ENCODE data around the gene AUNIP. TPM values are rescaled to one million over a fixed set of nuclear protein-coding genes. Genes with fewer than 3 reads are reported as not detected.

Gene AUNIP
- polyA plus RNA-seq, 6 donors from 2014 or later = 0.15 TPM; not detected in 5

DNA sequence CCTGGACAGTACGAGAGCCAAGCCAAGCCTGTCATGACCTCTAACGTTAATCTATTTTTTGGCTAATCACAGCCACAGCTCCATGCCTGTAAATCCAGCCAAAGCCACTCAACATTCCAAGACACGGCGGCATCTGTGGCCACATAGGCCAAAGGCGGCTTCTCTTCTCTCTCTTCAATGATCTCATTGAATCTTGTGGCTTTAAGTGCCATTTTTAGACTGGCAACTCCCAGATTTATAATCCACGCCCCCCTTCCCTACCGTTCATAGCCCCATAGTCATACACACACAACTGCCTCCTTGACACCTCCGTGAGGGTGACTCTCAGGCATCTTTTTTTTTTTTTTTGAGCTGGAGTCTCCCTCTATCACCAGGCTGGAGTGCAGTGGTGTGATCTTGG is 64.9 kb downstream of the AUNIP start:
- Mint-ChIP-seq H3K36me3 (no peaks in the 10 kb centered on the region), H3K27me3 (no peaks in the 10 kb centered on the region), H3K4me3 (no peak overlapping the region), H3K9me3 (no peaks in the 10 kb centered on the region), H3K4me1 (peaks cover 15 to 24% (median 17%) of the 10 kb centered on the region in 3 donors), H3K27ac (no peak overlapping the region)
- DNase-seq (no peak), ATAC-seq (ENCODE audit: low read depth in 2 of 2) (no peak)

DNA sequence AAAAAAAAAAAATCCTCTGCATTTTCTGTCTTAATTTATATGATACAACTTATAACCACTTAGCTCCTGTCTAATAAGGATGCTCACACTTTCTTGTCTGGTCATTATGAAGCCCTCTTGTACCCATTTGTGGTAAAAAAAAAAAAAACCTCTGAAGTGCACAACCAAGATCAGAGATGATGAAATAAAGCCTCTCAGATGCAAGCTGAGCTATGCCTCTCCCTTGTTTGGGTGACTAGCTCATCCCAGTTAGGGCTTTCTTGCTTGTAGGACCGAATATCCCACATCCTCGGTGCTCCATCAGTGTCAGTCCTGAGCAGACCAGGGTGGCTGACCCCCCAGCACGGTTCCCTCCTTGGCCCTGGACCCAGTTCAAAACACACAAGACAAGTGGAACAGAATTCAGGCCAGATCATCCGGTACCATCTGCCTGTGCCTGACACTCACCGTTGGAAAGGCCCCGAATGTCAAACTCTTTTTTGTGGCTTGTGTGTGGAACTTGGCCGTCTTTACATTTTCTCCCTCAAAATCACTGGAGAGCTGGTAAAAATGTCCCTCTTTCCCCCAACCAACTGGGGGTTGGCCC is 65.6 kb downstream of the AUNIP start:
- no peaks in the 10 kb centered on the region for H3K27me3 Mint-ChIP-seq
- no peaks in the 10 kb centered on the region for H3K9me3 Mint-ChIP-seq
- ATAC-seq (ENCODE audit: low read depth in 2 of 2) = no peak

DNA sequence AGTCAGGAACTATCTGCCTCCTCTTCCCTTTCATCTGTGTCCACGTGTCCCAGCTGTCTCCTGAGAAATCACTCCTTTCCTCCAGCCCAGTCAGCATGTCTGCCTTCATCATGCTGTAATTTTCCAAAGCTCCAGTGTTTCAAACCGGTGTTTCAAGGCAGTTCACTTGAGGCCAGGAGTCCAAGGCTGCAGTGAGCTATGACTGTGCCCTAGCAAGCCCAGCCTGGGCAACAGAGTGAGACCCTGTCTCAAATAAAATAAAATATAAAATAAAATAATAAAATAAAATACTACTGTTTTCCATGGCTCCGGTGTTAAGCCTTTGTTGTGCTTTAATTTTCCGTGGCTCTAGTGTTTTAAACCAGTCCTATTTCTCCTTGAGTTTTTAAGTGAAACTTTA is 67.1 kb downstream of the AUNIP start:
- H3K4me3 Mint-ChIP-seq = no peak overlapping the region

More for the DNA sequence above, 65.6 kb downstream of the AUNIP start:
- Mint-ChIP-seq H3K4me1 (peaks cover 14 to 20% (median 17%) of the 10 kb centered on the region in 3 donors), H3K36me3 (no peaks in the 10 kb centered on the region), H3K4me3 (no peak overlapping the region), H3K27ac (no peak overlapping the region)
- DNase-seq = no peak

DNA sequence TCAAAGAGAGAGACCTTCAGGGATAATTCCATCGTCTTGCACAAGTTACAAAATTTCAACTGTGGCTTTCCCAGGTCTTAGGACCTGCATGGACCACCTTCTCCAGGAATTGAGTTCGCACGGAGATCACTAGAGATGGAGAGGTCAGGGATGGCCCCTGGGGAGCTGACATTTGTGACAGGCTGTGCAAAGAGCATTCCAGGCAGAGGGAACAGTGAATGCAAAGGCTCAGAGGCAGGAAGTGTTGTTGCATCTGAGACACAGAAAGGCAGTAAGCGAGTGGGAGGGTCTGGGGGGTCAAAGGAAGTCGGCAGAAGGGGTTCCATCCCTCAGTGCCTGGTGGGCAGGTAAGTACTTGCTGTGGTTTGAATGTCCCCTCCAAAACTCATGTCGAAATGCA is 68.8 kb downstream of the AUNIP start:
- Mint-ChIP-seq H3K4me3 (no peak overlapping the region), H3K9me3 (no peaks in the 10 kb centered on the region), H3K27ac (no peak overlapping the region), H3K4me1 (no peaks in the 10 kb centered on the region), H3K27me3 (no peaks in the 10 kb centered on the region), H3K36me3 (no peaks in the 10 kb centered on the region)
- ATAC-seq (ENCODE audit: low read depth in 2 of 2) (no peak), DNase-seq (no peak)

More for the DNA sequence above, 67.1 kb downstream of the AUNIP start:
- peaks cover 8 to 10% (median 8%) of the 10 kb centered on the region in 3 donors for H3K4me1 Mint-ChIP-seq
- no peaks in the 10 kb centered on the region for H3K36me3 Mint-ChIP-seq
- no peak for ATAC-seq (ENCODE audit: low read depth in 2 of 2)
- H3K27me3 Mint-ChIP-seq = no peaks in the 10 kb centered on the region
- H3K27ac Mint-ChIP-seq = no peak overlapping the region
- DNase-seq = no peak
- no peaks in the 10 kb centered on the region for H3K9me3 Mint-ChIP-seq

DNA sequence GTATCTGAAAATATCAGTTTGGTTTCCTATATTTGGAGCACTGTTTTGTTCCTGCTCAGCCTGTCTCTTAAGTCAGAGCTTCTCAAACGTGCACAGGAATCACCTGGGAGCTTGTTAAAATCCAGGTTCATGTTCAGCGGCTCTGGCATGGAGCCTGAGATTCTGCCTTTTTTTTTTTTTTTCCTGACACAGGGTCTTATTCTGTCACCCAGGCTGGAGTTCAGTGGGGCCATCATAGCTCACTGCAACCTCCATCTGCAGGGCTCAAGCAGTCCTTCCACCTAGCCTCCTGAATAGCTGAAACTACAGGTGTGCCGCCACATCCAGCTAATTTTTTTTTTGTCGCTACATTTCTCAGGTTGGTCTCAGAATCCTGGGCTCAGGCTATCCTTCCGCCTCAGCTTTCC is 71.5 kb downstream of the AUNIP start:
- H3K27ac Mint-ChIP-seq = no peak overlapping the region
- H3K27me3 Mint-ChIP-seq = peaks cover 0 to 5% (median 0%) of the 10 kb centered on the region in 3 donors
- no peaks in the 10 kb centered on the region for H3K4me1 Mint-ChIP-seq
- no peaks in the 10 kb centered on the region for H3K9me3 Mint-ChIP-seq
- no peaks in the 10 kb centered on the region for H3K36me3 Mint-ChIP-seq
- H3K4me3 Mint-ChIP-seq = no peak overlapping the region
- DNase-seq (no peak), ATAC-seq (ENCODE audit: low read depth in 2 of 2) (no peak)

DNA sequence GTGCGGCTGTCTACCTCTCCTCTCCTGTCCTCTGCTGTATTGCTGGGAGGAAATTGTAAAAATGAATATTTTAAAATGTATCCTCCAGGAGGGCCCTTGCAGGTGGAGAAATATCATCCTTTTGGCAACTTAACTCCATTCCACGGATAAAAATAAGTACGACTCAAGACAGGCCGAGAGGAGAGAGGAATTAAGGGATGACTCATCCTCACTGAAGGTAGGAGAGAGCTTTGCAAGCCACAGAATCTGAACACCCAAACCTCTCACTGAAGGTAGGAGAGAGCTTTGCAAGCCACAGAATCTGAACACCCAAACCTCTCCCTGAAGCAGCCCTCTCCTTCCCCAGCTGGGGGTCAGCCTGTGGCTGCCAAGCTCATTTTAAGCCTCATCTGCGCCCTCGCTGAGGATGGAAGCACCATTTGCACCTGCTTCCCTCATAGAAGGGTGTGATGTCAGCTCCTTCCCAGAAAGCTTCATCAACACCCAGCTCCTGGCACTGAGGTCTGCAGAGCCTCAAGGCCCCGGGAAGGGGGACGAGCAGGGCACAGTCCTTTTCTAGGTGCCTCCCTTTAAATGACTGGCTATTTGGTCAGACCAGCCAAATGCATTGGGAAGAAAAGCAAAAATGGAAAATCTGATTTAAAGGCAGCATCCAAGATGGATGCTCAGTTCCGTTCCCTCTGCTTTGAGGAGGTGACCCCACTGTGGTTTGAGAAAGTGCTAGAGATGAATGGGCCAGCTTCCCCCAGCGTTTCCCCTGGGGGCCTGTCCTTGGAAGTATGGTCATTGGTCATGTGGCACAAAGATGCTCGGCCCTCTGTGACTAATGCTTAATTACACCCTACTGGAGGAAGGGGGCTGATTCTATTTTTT is 72.1 kb downstream of the AUNIP start:
- no peak overlapping the region for H3K27ac Mint-ChIP-seq
- no peaks in the 10 kb centered on the region for H3K9me3 Mint-ChIP-seq
- peaks cover 0 to 11% (median 0%) of the 10 kb centered on the region in 3 donors for H3K27me3 Mint-ChIP-seq
- H3K36me3 Mint-ChIP-seq = no peaks in the 10 kb centered on the region
- no peak for DNase-seq
- no peak overlapping the region for H3K4me3 Mint-ChIP-seq
- ATAC-seq (ENCODE audit: low read depth in 2 of 2) = no peak
- no peaks in the 10 kb centered on the region for H3K4me1 Mint-ChIP-seq

DNA sequence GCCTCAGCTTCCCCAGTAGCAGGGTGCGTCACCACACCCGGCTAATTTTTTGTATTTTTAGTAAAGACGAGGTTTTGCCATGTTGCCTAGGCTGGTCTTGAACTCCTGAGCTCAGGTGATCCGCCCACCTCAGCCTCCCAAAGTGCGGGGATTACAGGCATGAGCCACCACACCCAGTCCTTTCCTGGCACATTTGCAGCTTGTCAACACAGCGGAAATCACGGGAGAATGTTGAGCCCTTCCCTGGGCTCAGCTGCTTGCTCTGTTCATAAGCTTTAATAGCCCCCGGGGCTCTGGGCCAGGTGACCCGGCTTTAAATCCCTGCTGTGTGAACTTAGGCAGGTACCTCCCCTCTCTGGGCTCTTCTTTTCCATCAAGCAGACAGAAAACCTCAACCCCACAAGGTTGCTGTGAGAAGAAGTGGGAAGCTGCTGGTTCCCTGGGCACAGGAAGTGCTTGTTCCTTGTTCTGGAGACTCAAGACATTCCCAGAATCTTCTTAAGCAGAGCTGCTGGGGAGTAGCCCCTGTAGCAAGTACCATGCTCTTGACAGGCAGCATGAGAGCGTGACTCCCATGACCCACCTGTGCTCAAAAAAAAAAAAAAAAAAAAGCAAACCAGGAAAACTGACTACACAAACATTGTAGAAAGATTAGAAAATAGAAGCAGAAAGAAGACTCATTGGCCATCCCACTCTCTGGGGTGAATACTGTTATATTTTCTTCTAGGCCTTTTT is 73.8 kb downstream of the AUNIP start:
- Mint-ChIP-seq H3K36me3 (no peaks in the 10 kb centered on the region), H3K27ac (no peak overlapping the region), H3K27me3 (peaks cover 0 to 11% (median 0%) of the 10 kb centered on the region in 3 donors), H3K9me3 (no peaks in the 10 kb centered on the region), H3K4me3 (peak overlapping the region in 1 of 8 donors; percentile 42), H3K4me1 (no peaks in the 10 kb centered on the region)
- DNase-seq (no peak), ATAC-seq (ENCODE audit: low read depth in 2 of 2) (no peak)

DNA sequence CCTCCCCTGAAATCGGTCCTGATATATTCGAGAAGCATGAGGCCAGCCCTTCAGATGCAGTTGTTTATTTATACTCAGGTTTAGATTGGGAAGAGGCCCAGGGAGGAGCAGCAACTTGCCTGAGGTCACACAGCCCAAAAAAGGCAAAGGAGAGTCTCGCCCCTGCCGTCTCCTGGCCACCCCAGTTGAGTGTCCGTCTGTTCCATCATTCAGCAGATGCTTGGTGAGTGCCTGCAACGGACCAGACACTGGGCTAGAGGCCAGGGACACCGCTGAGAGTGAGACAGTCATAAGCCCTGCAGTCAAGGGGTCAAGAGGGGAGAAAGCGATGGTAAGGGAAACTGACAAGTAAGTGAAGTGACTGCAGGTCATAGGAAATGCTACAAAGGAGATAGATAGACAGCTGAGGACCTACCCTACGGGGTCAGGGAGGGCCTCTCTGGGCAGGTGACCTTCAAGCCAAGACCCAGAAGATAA is 74.6 kb downstream of the AUNIP start:
- no peaks in the 10 kb centered on the region for H3K36me3 Mint-ChIP-seq
- no peaks in the 10 kb centered on the region for H3K9me3 Mint-ChIP-seq
- ATAC-seq (ENCODE audit: low read depth in 2 of 2) (no peak), DNase-seq (no peak)
- H3K4me3 Mint-ChIP-seq = no peak overlapping the region
- H3K27ac Mint-ChIP-seq = no peak overlapping the region
- no peaks in the 10 kb centered on the region for H3K4me1 Mint-ChIP-seq
- H3K27me3 Mint-ChIP-seq = peaks cover 0 to 11% (median 0%) of the 10 kb centered on the region in 3 donors

Other genes with a start within 250 kb of the AUNIP start
- under 1 TPM in 3 of 6 donors, not detected in 3; 0.16 to 0.52 (median 0.44) TPM for gene MAN1C1, start 242.7 kb downstream of the AUNIP start, polyA plus RNA-seq (ENCODE audit: low read depth in 6 of 6)
- 1 to 10 TPM; 1.2 to 3.3 (median 1.3) TPM for gene SELENON, start 59.3 kb downstream of the AUNIP start, polyA plus RNA-seq (ENCODE audit: low read depth in 6 of 6)
- gene MTFR1L, start 39.5 kb downstream of the AUNIP start, polyA plus RNA-seq (ENCODE audit: low read depth in 6 of 6) = 10 to 100 TPM; 31.9 to 70.8 (median 38.7) TPM
- gene PAQR7, start 16.3 kb upstream of the AUNIP start, polyA plus RNA-seq (ENCODE audit: low read depth in 6 of 6) = under 1 TPM in 4 of 6 donors, not detected in 2; 0.08 to 0.24 (median 0.12) TPM
- gene STMN1, start 47.0 kb upstream of the AUNIP start, polyA plus RNA-seq (ENCODE audit: low read depth in 6 of 6) = 100 to 1,000 TPM; 109 to 169 (median 137) TPM
- 1 to 10 TPM; 4.0 to 9.2 (median 7.7) TPM for gene PAFAH2, start 138.6 kb upstream of the AUNIP start, polyA plus RNA-seq (ENCODE audit: low read depth in 6 of 6)
- not detected for gene EXTL1, start 162.3 kb upstream of the AUNIP start, polyA plus RNA-seq (ENCODE audit: low read depth in 6 of 6)
- not detected for gene SLC30A2, start 186.7 kb upstream of the AUNIP start, polyA plus RNA-seq (ENCODE audit: low read depth in 6 of 6)
- not detected for gene TRIM63, start 208.2 kb upstream of the AUNIP start, polyA plus RNA-seq (ENCODE audit: low read depth in 6 of 6)

All from naive B cell (primary cell).